Jurkat, Clone E6-1 (cell line): ENCODE measurements around the gene SEC23A. TPM values are rescaled to one million over a fixed set of nuclear protein-coding genes. Genes with fewer than 3 reads are reported as not detected.
"Not testable (repeated sequence)": the region's sequence is repeated elsewhere in the genome, so short reads cannot be mapped to it uniquely, and the experiment has no call there.

Source experiments
- DNase-seq: peaks from one replicate; pipeline ENCODE4 v3.0.0-alpha.2; 2011; ENCODE audit warnings: low read depth, low spot score
- H3K4me3 ChIP-seq: 2 replicates; pipeline ENCODE4 v1.5.1; 2011; ENCODE audit warnings: mild to moderate bottlenecking, low read length, control low read depth, moderate library complexity
- polyA plus RNA-seq: library from polyadenylated mRNA; unstranded; fragments of >200 nt; gene quantifications from one replicate; pipeline ENCODE4 v1.2.1, GENCODE V29; 2012; ENCODE audit warnings: missing spikeins; ENCODE audit not compliant: insufficient read length, insufficient read depth

The SEC23A gene
- 25.3 TPM for polyA plus RNA-seq

DNA sequence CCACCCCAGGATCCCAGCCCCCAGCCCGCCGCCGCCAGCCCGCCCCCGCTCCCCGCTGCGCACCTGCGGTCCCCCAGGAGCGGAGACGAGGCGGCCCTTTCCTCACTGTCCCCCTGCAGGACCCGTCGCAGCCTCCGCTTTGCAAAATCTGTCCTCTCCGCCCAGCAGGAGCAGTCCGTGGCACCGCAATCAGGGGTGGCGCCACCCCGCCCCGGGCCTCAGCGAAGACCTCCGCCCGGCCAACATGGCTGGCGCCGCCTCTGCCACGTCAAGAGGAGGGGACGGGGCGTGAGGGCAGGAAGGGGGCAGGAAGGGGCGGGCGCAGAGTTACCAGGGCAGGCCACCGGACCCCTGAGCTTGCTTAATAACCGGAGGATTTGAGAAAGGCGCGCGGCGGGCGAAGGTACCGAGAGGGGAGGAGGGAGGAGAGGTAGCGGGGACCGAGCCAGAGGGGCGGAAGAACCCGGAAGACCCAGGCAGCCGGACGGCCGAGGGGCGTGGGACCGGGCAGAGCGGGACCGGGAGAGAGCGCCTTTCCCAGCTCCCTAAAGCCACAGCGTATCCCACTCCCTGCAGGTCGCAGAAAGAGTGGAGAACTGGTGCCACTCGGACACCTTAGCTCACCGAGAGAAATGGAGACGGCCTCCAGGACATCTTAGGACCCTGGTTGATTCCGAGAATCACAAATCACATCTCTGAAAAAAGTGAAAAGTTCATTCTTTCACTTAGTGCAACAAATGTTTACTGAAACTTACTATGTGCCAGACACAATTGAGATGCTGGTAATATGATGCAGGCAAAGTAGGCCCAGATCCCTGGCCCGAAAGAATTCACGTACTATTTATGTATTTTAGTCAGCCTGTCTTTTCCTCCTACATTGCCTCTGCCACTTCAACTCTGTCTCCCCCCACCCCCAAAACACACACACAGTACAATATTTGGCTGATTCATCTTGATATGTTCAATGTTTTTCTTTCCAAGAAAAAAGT is at the start of gene SEC23A:
TSS of gene SEC23A (minus strand) at position 267 of the 989 bp plus-strand sequence. CDS start 7,117 bp downstream, outside the sequence.
- peak within 1 kb of the TSS; percentile 95 for H3K4me3 ChIP-seq
- DNase-seq = peak; percentile 63

DNA sequence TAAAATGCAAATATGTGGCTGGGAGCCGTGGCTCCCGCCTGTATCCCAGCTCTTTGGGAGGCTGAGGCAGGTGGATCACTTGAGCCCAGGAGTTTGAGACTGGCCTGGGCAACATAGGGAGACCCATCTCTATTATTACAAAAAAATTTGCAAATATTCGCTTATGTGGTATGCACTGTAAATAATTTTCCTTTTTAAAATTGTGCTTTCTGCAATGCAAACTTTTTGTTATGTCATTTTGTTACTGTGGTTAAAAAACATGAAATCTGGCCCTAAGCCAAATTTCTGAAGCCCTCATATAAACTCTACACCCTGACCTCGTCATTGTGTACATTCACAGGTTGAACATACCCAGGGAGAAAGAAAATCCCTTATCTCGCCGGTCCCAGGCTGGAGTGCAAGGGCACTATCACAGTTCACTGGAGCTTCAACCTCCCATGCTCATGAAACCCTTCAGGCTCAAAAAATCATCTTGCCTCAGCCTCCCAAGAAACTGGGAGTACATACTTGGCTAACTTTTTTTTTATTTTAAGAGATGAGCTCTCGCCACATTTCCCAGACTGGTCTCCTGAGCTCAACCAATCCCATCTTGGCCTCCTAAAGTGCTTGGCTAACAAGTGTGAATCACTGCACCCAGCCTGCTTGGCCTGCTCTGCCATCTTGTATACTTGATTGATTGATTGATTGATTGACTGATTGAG is 42.4 kb upstream of the SEC23A start:
- no peak for DNase-seq
- H3K4me3 ChIP-seq = no peak overlapping the region

DNA sequence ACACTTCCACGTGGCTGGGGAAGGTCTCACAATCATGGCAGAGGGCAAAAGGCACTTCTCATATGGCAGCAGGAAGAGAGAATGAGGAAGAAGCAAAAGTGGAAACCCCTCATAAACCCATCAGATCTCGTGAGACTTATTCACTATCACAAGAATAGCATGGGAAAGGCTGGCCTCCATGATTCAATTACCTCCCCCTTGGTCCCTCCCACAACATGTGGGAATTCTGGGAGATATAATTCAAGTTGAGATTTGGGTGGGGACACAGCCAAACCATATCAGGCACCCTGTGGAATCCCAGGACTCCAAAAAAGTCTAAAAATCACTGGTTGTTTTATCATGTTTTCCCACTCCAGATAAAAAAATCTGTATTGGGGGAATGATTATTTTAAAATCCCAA is 40.2 kb upstream of the SEC23A start:
- DNase-seq, H3K4me3 ChIP-seq: not testable (repeated sequence)

DNA sequence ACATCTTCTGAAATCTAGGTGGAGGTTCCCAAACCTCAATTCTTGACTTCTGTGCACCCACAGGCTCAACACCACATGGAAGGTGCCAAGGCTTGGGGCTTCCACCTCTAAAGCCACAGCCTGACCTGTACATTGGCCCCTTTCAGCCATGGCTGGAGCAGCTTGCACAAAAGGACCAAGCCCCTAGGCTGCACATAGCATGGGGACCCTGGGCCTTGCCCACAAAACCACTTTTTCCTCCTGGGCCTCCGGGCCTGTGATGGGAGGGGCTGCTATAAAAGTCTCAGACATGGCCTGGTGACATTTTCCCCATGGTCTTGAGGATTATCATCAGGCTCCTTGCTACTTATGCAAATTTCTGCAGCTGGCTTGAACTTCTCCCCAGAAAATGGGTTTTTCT is 38.6 kb upstream of the SEC23A start:
- H3K4me3 ChIP-seq, DNase-seq: not testable (repeated sequence)

DNA sequence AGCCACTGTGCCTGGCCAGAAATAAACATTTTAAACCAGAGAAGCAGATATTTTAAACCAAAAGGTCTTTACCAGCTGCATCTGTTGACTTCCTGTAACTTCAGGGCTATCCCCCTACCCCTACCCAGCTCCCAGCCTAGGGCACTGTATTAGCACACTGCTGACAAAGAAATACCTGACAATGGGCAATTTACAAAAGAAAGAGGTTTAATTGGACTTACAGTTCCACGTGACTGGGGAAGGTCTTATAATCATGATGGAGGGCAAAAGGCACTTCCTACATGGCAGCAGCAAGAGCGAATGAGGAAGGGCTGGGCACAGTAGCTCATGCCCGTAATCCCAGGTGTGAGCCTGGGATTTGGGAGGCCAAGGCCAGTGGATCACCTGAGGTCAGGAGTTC is 37.1 kb upstream of the SEC23A start:
- H3K4me3 ChIP-seq = no peak overlapping the region
- DNase-seq = no peak

DNA sequence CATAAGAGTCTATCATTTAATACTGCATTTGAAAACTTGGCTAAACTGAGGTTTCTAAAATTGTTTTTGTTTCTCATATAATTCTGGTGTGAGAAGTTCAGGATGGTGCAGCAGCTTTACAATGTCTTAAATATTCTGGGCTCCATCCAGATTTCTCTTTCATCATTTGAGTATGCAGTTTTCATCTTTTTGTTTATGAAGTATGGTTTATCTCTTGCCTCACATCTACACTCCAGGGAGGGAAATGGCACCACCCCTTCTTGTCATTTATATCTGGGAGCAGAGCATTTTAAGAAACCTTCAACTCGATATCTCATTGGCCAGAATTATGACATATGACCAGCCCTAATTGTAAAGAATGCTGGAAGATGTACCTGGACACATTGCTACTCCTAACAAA is 35.4 kb upstream of the SEC23A start:
- no peak for DNase-seq
- H3K4me3 ChIP-seq = no peak overlapping the region

DNA sequence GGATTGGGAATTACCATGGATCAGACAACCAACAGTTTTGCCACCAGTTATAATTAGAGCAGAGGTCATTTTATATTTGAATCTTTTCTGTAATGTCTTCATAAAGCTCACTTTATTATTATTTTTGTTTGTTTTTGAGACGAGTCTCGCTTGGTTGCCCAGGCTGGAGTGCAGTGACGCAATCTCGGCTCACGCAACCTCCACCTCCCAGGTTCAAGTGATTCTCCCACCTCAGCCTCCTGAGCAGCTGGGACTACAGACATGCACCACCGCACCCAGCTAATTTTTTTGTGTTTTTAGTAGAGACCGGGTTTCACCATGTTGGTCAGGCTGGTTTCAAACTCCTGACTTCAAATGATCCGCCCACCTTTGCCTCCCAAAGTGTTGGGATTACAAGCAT is 34.8 kb upstream of the SEC23A start:
- not testable (repeated sequence) for DNase-seq, H3K4me3 ChIP-seq

DNA sequence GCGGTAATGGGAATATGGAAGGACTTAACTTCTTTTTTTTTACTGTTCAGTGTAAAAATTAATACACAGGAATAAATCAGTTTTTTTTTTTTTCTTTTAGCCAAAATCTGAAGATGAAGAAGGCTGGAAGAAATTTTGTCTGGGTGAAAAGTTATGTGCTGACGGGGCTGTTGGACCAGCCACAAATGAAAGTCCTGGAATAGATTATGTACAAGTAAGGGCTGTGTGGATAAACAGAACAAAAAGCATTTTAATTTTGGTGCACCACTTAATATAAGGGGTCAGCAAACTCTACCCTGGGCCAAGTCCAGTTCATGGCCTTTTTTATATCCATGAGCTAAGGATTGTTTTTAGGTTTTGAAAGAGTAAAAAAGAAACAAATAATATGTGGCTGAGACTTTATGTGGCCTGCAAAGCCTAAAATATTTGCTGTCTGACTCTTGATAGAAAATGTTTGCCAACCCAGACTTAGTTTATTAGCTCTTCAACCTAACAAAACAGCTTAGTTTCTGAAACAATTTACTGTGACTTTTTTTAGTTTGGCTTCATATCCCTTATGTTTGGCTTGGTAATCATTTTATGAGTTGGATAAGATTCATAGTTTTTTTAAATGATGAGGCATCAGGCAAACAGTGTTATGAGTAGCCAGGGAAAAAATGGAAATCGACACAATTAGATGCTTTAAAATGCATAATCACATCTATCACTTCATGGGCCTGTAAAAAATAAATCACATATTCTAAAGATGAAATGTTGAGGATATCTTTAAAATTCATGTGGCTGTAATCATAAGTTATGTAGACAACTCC is 19.5 kb upstream of the SEC23A start:
- H3K4me3 ChIP-seq = no peak overlapping the region
- DNase-seq = no peak

DNA sequence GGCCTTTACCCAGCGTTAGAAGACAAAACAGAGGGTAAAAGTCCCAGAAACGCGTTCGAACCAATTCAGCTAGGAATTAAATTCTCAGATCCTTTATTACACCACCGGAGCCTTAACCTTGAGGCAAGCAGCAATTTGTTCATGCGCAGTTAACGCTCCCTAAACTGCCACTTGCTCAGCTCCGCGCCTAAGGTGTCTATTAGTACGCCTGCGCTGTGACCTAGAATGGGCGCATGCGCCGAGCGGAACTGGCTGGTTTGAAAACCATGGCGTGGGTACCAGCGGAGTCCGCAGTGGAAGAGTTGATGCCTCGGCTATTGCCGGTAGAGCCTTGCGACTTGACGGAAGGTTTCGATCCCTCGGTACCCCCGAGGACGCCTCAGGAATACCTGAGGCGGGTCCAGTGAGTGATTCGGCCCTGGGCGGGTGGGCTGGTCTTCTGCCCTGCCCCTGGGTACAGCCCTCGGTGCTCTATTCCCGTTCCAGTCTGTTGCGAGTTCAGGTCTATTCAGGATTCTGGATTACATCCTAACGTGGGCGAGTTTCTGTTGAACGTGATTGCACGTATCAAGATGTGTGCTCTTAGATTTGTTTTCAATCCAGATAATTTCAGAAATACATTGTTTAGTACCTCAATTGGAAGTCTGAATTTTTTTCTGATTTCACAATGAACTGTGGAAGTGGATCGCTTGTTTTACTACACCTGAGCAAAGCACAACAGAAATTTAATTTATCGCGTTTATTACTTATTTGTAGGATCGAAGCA is 11.2 kb upstream of the SEC23A start, which contains the start of gene GEMIN2:
TSS of gene GEMIN2 (plus strand) at position 251 of the 766 bp plus-strand sequence. CDS start at position 267, 16 bp downstream.
- peak within 1 kb of the TSS; percentile 92 for H3K4me3 ChIP-seq
- DNase-seq = peak; percentile 95

DNA sequence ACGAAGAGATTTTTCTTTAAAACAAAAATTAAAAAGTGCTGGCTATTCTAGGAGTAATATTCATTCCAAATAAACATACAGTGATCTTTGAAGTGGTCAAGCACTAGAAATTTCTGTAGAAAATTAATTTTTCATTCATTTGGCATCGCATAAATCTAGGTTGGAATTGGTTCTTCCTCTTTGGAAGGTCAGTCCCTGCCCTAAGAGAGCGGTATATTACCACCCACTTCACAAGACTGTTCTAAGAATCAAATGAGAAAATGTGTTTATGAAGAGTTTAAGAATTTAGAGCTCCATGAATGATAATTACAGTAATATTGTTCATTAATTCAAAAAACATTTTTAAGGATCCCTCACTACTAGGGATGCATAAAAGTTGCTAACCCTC is 10.6 kb upstream of the SEC23A start:
- DNase-seq = no peak
- H3K4me3 ChIP-seq = peak overlapping the region; percentile 92

DNA sequence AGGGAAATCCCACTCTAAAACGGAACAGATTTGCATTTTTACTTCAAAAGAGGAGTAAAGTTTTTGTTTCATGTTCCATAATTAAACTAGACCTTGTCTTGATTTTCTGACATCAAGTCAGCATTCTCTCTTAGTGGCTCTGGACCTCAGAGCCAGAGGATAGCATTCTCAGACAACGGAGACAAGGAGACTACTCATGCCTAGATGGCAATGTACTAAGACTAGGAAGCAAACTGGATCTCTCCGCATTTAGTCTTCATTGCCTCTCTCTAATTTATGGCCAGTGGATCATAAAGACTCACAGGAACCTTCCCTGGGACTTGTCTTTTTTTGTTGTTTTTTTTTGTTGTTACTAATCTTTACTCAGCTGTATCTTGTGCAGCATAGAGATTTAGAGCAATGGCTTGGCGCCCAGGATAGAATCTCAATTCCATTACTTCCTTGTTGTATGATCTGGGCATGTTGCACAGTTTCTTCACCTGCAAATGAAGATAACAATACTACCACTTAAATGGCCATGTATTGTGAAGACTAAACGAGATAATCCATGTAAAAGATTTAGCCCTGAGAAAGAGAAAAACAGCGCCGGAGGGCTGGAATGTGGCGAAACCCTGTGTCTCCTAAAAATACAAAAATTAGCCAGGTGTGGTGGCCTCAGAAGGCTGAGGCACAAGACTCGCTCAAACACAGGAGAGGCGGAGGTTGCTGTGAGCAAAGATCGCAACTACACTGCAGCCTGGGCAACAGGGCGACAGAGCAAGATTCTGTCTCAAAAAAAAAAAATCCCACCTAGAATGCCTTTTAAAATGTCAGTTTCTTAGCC is 7.1 kb upstream of the SEC23A start:
- H3K4me3 ChIP-seq = no peak overlapping the region
- DNase-seq = no peak

DNA sequence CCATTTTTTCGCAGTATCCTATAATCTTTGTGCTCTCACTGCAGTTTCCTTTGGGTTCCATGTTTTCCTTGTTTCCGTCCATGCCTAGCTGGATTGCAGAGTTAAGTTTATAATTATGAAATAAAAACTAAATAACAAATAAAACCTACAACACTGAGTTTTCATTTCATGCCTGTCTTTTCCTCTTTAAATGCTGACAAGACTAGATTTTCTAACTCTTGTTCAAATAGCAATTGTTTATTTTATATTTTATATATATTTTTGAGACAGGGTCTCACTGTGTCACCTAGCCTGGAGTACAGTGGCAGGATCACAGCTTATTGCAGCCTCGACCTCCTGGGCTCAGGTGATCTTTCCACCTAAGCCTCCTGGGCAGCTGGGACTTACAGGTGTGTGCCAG is 5.8 kb upstream of the SEC23A start:
- H3K4me3 ChIP-seq = no peak overlapping the region
- DNase-seq = no peak

DNA sequence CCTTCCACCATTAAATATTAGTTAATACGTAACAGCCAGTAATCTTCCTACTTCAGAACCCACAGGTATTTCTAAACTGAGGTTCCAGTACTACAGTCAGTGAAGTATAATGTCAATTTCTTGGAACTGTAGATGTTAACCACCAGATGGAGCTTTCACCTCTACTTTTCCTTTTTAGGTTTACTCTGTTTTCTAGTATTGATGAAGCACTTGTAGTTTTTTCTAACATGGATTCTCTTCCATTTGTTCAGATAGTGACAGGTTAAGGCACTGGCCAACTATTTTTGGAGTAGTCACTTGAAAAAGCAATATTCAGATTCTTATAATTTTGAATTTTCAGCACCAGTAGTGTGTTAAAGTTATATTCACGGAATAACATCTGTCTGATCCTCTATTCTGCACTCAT is 4.6 kb upstream of the SEC23A start:
- H3K4me3 ChIP-seq = no peak overlapping the region
- DNase-seq = peak; percentile 44

DNA sequence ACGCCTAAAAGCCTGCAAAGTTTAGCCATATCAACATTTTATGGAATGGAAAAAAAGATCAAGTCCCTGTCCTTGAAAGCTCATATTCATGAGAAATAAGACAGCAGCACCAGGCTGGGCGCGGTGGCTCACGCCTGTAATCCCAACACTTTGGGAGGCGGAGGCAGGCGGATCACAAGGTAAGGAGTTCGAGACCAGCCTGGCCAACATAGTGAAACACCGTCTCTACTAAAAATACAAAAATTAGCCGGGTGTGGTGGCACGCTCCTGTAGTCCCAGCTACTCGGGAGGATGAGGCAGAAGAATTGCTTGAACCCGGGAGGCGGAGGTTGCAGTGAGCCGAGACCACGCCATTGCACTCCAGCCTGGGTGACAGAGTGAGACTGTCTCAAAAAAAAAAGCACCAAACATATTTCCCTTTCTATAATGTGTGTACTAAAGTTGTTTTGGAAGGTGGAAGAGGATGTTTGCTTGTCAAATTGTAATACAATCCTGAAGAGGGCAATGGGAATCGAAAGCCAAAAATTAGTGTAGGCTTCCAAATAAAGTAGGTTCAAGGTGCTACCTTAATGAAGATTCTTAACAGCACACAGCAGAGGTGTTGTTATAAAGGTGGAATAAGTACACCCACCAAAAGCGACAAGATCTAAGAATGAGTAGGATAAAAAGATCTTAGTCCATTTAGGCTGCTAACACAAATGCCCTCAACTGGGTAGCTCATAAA is 1.2 kb upstream of the SEC23A start:
- H3K4me3 ChIP-seq = peak overlapping the region; percentile 95
- not testable (repeated sequence) for DNase-seq

DNA sequence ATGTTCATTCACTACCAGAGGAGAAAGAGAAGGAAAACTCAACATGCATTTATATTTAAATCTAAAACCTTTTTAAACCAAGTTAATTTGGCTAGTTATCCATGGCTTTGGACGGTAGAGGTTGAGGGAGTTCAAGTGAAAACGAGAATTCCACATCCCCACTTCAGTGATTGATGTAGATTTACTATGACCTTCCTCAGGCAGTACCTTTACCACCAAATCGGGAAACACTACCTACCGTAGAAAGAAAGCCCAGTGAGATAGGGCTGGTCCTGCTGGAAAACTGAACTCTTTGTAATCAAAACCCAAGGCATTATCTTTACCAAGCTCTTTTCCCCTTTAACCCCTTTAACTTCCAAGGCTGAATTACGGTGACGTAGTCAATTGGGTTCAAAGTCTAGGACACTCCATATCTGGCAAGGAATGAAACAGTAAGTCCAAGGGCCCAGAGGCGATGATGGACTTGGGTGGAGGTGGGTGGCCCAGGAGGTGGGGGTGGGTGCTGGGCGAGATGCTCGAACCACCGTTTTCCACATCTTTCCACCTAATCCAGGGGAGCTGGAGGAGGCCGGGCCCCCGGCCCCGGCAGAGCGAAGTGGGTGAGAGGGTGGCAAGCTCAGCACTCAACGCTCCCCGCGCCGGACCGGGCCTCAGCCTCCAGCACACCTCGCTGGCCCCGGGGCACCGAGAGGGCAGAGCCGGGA is 618 bp downstream of the SEC23A start:
- peak overlapping the region; percentile 95 for H3K4me3 ChIP-seq
- DNase-seq = no peak

DNA sequence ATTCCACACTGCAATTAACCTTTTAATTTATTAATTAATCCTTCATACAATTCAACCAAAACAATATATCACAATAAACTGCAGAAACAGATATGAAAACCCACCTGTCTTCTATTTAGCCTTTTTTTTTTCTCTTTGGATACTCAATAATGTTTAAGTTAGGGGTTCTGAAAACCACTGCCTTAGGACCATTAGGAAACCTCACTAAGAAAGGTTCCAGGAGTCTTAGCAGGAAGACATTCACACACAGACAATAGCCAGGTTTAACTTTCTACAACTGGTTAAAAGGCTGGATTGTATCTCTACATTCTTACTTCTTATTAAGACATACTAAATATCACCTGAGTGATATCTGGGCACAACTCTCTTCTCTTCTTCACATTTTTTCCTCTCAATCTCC is 3.3 kb downstream of the SEC23A start:
- no peak for DNase-seq
- no peak overlapping the region for H3K4me3 ChIP-seq
